Stomach (tissue), 9 donors: Measurements from ENCODE around the gene SHD. TPM values are rescaled to one million over a fixed set of nuclear protein-coding genes. Genes with fewer than 3 reads are reported as not detected.

Experiments
- DNase-seq, 2 donors: peaks; one replicate each; pipeline versions ENCODE4 v3.0.0 to v3.0.0-alpha.2; 2013 to 2019
- H3K27ac ChIP-seq, 5 donors: fragments of 200-600 bp in 4 of 5; sonication (generic) in 4 of 5; one replicate each; pipeline ENCODE4 v1.5.1; 2013 to 2019; ENCODE audit warnings: mild to moderate bottlenecking in 1 of 5, moderate library complexity in 1 of 5
- H3K27me3 ChIP-seq, 3 donors: fragments of 200-600 bp; sonication (generic); one replicate each; pipeline ENCODE4 v1.5.1; 2017 to 2019; ENCODE audit warnings: mixed run types in 1 of 3
- H3K36me3 ChIP-seq, 4 donors: fragments of 200-600 bp; sonication (generic); 1 replicate in 3 of 4; 2 replicates in 1 of 4; pipeline ENCODE4 v1.5.1; 2016 to 2019
- H3K4me1 ChIP-seq, 4 donors: fragments of 200-600 bp; sonication (generic); one replicate each; pipeline ENCODE4 v1.5.1; 2016 to 2019
- H3K4me3 ChIP-seq, 4 donors: fragments of 200-600 bp; sonication (generic) in 3 of 4; one replicate each; pipeline ENCODE4 v1.5.1; 2016 to 2019; ENCODE audit warnings: mild to moderate bottlenecking in 1 of 4
- H3K9me3 ChIP-seq, 4 donors: fragments of 200-600 bp; sonication (generic); one replicate each; pipeline ENCODE4 v1.5.1; 2016 to 2019
- CTCF ChIP-seq, 7 experiments: fragments of 450-650 bp in 4 of 7; fragments of 200-600 bp in 3 of 7; sonication (generic) in 3 of 7; IDR thresholded peaks; one replicate each; pipeline ENCODE4 v1.5.1; 2016 to 2019; ENCODE audit warnings: antibody characterized with exemption in 7 of 7, control low read depth in 2 of 7, mild to moderate bottlenecking in 1 of 7
- EP300 ChIP-seq: sonication (generic); formaldehyde crosslinking; IDR thresholded peaks from one replicate; pipeline ENCODE4 v1.6.1; 2017; ENCODE audit warnings: antibody characterized with exemption
- POLR2A ChIP-seq, 4 donors: fragments of 450-650 bp; IDR thresholded peaks; one replicate each; pipeline ENCODE4 v1.6.1; 2016; ENCODE audit warnings: antibody characterized with exemption in 4 of 4, control low read depth in 2 of 4, mild to moderate bottlenecking in 1 of 4, moderate library complexity in 1 of 4
- POLR2AphosphoS5 ChIP-seq, 3 donors: sonication (generic); formaldehyde crosslinking; IDR thresholded peaks; one replicate each; pipeline ENCODE4 v1.6.1; 2016; ENCODE audit warnings: antibody characterized with exemption in 3 of 3
- WGBS, 5 donors: extraction: QIAGEN DNeasy Blood & Tissue Kit in 3 of 5; methylation state at CpG; one replicate each; pipeline versions ENCODE4 v1.1.5 to v1.1.7; 2013 to 2018; 5-methylcytosine and 5-hydroxymethylcytosine counted together
- intact Hi-C: fragments of 100-400 bp; cut with DNase I; formaldehyde crosslinking; loops from one replicate; pipeline ENCODE4 v1.15.1; 2023; ENCODE audit warnings: low total_unique reads
- polyA plus RNA-seq, 3 donors: library from polyadenylated mRNA; stranded (reverse); fragments of 200-250 nt; gene quantifications; one replicate each; pipeline ENCODE4 v1.2.3, GENCODE V29; 2013
- total RNA-seq, 5 donors: library from RNA; depleted of rRNA; stranded (reverse); fragments of >200 nt; gene quantifications; one replicate each; pipeline versions ENCODE4 v1.1.0 to v1.2.3, GENCODE V29; 2014 to 2016
- donor health status: healthy with polysubstance abuse.
- donor health status: Bipolar disorder and iron deficiency.
- donor health status: healthy.

Gene SHD
- total and polyA plus RNA-seq, 8 donors, result 7.0 TPM; not detected in 7

GRCh38 chr19:4316956-4317355 lies 37.9 kb downstream of the SHD start:
- peaks cover 0 to 6% (median 0%) of the 10 kb centered on the region in 4 donors for H3K9me3 ChIP-seq
- H3K4me3 ChIP-seq, result no peak overlapping the region
- peaks cover 0 to 8% (median 0%) of the 10 kb centered on the region in 3 donors for H3K27me3 ChIP-seq
- TF ChIP-seq POLR2A (IDR thresholded peaks at IDR 0.05) (no peak), POLR2AphosphoS5 (IDR thresholded peaks at IDR 0.05) (no peak), CTCF (IDR thresholded peaks at IDR 0.05) (no peak), EP300 (no peak)
- WGBS, 5 donors, result 81 to 91% (median 87%) methylated on average over 9 of the region's 9 CpGs
- intact Hi-C loops, result no loop called here
- H3K4me1 ChIP-seq, result peaks cover 0 to 9% (median 0%) of the 10 kb centered on the region in 4 donors
- no peak for DNase-seq
- H3K36me3 ChIP-seq, result no peaks in the 10 kb centered on the region
- H3K27ac ChIP-seq, result no peak overlapping the region

DNA sequence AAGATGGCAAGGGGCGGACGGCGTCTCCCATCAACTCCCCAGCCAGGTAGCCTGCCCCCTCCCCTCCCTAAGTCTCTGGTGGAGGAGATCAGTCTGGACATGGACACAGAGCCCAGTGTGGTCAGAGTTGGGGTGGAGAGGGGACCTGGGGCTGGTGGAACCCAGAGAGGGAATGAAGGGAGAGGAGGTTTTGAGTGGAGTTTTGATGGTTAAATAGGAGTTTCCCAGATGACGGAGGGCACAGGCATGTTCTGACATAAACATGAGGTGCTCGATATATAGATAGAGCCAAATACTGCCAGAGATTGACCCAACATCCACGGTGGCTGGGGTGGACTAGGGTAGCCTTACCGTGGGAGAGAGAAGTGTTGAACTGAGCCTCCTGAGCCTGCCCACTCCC lies 39.4 kb downstream of the SHD start:
- DNase-seq, result no peak
- peaks cover 0 to 8% (median 0%) of the 10 kb centered on the region in 3 donors for H3K27me3 ChIP-seq
- H3K36me3 ChIP-seq, result no peaks in the 10 kb centered on the region
- no peak overlapping the region for H3K27ac ChIP-seq
- intact Hi-C loops, result no loop called here
- TF ChIP-seq EP300 (no peak), POLR2AphosphoS5 (IDR thresholded peaks at IDR 0.05) (no peak), POLR2A (IDR thresholded peaks at IDR 0.05) (no peak), CTCF (IDR thresholded peaks at IDR 0.05) (no peak)
- peaks cover 0 to 11% (median 0%) of the 10 kb centered on the region in 4 donors for H3K9me3 ChIP-seq
- no peak overlapping the region for H3K4me3 ChIP-seq
- 94 to 99% (median 96%) methylated on average over 7 of the region's 7 CpGs for WGBS, 5 donors
- peaks cover 0 to 9% (median 0%) of the 10 kb centered on the region in 4 donors for H3K4me1 ChIP-seq

GRCh38 chr19:4319067-4319718 lies 40.1 kb downstream of the SHD start:
- intact Hi-C loops, result no loop called here
- 92 to 97% (median 94%) methylated on average over 2 of the region's 2 CpGs for WGBS, 5 donors
- Histone ChIP-seq H3K9me3 (peaks cover 0 to 11% (median 0%) of the 10 kb centered on the region in 4 donors), H3K27ac (no peak overlapping the region), H3K4me1 (peaks cover 0 to 2% (median 0%) of the 10 kb centered on the region in 4 donors), H3K4me3 (no peak overlapping the region), H3K36me3 (no peaks in the 10 kb centered on the region), H3K27me3 (peaks cover 0 to 8% (median 0%) of the 10 kb centered on the region in 3 donors)
- no peak for DNase-seq
- TF ChIP-seq CTCF (IDR thresholded peaks at IDR 0.05) (no peak), POLR2A (IDR thresholded peaks at IDR 0.05) (no peak), POLR2AphosphoS5 (IDR thresholded peaks at IDR 0.05) (no peak), EP300 (no peak)

DNA sequence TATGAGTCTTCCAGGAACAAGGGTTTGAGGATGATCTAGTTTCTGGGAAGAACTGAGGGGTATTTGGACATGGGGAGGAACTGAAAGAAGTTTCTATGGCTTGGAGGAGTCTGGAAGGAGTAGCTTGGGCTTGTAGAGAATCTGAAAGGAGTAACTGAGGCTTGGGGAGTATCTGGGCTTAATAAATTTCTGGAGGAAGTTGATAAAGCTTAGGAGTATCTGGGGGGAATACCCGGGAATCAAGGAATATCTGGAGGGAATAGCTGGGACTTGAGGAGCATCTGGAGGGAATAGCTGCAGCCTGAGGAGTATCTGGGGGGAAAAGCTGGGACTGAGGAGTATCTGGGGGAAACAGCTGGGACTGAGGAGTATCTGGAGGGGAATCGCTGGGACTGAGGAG lies 41.4 kb downstream of the SHD start:
- Histone ChIP-seq H3K9me3 (peaks cover 0 to 11% (median 0%) of the 10 kb centered on the region in 4 donors), H3K4me3 (no peak overlapping the region), H3K4me1 (no peaks in the 10 kb centered on the region), H3K27ac (no peak overlapping the region), H3K27me3 (peaks cover 0 to 8% (median 0%) of the 10 kb centered on the region in 3 donors), H3K36me3 (no peaks in the 10 kb centered on the region)
- DNase-seq, result no peak
- intact Hi-C loops, result no loop called here
- 87 to 97% (median 97%) methylated on average over 2 of the region's 2 CpGs for WGBS, 5 donors
- TF ChIP-seq CTCF (IDR thresholded peaks at IDR 0.05) (no peak), POLR2AphosphoS5 (IDR thresholded peaks at IDR 0.05) (no peak), POLR2A (IDR thresholded peaks at IDR 0.05) (no peak), EP300 (no peak)
